ENCODE results near the gene IFI44.

Gene IFI44

GRCh38 chr1:78649628-78650027 lies at the start of gene IFI44:
IFI44 (plus strand) TSS chr1:78649831; CDS start chr1:78650196, 365 bp downstream.
- no peak for FAIRE-seq

GRCh38 chr1:78601068-78601467 lies 48.6 kb upstream of the IFI44 start:
- DNase-seq (ENCODE audit: insufficient read length, low spot score) (no peak), FAIRE-seq (no peak)

More at GRCh38 chr1:78649628-78650027, at the start of gene IFI44:
- DNase-seq (ENCODE audit: insufficient read length, low spot score), result peak; percentile 18

- DNase-seq (ENCODE audit: insufficient read length, low spot score) (no peak), FAIRE-seq (no peak)
These were observed 46.4 kb upstream of the IFI44 start for GRCh38 chr1:78603206-78603605.

GRCh38 chr1:78604643-78605042 lies 45.0 kb upstream of the IFI44 start:
- FAIRE-seq, result no peak
- no peak for DNase-seq (ENCODE audit: insufficient read length, low spot score)

GRCh38 chr1:78606274-78606673 lies 43.4 kb upstream of the IFI44 start:
- DNase-seq (ENCODE audit: insufficient read length, low spot score) (no peak), FAIRE-seq (no peak)

- FAIRE-seq, result no peak
- DNase-seq (ENCODE audit: insufficient read length, low spot score), result peak; percentile 10
These were observed 42.2 kb upstream of the IFI44 start for GRCh38 chr1:78607334-78607927.

GRCh38 chr1:78607944-78608343 lies 41.7 kb upstream of the IFI44 start:
- FAIRE-seq, result no peak
- no peak for DNase-seq (ENCODE audit: insufficient read length, low spot score)

- DNase-seq (ENCODE audit: insufficient read length, low spot score), result peak; percentile 45
- FAIRE-seq, result peak; percentile 13
These were observed 32.0 kb upstream of the IFI44 start for GRCh38 chr1:78617615-78618026.

- DNase-seq (ENCODE audit: insufficient read length, low spot score), result no peak
- FAIRE-seq, result no peak
These were observed 30.6 kb upstream of the IFI44 start for GRCh38 chr1:78619032-78619431.

- FAIRE-seq (no peak), DNase-seq (ENCODE audit: insufficient read length, low spot score) (no peak)
These were observed 30.2 kb upstream of the IFI44 start for GRCh38 chr1:78619446-78619802.

- no peak for FAIRE-seq
- DNase-seq (ENCODE audit: insufficient read length, low spot score), result no peak
These were observed 29.6 kb upstream of the IFI44 start, which contains the start of gene IFI44L for GRCh38 chr1:78619803-78620579. IFI44L (plus strand) TSS chr1:78620448; CDS start chr1:78627916, 7,468 bp downstream.

GRCh38 chr1:78620666-78621065 lies 29.0 kb upstream of the IFI44 start:
- no peak for FAIRE-seq

GRCh38 chr1:78622548-78622947 lies 27.1 kb upstream of the IFI44 start:
- FAIRE-seq (no peak), DNase-seq (ENCODE audit: insufficient read length, low spot score) (no peak)

More at GRCh38 chr1:78620666-78621065, 29.0 kb upstream of the IFI44 start:
- no peak for DNase-seq (ENCODE audit: insufficient read length, low spot score)

- no peak for DNase-seq (ENCODE audit: insufficient read length, low spot score)
- no peak for FAIRE-seq
These were observed 25.6 kb upstream of the IFI44 start for GRCh38 chr1:78624035-78624434.

GRCh38 chr1:78627321-78627720 lies 22.3 kb upstream of the IFI44 start:
- no peak for DNase-seq (ENCODE audit: insufficient read length, low spot score)

GRCh38 chr1:78630600-78630999 lies 19.0 kb upstream of the IFI44 start:
- no peak for FAIRE-seq
- no peak for DNase-seq (ENCODE audit: insufficient read length, low spot score)

More at GRCh38 chr1:78627321-78627720, 22.3 kb upstream of the IFI44 start:
- no peak for FAIRE-seq

- DNase-seq (ENCODE audit: insufficient read length, low spot score) (no peak), FAIRE-seq (no peak)
These were observed 16.4 kb upstream of the IFI44 start for GRCh38 chr1:78633209-78633608.

- DNase-seq (ENCODE audit: insufficient read length, low spot score) (no peak), FAIRE-seq (no peak)
These were observed 9.2 kb upstream of the IFI44 start for GRCh38 chr1:78640462-78640861.

- FAIRE-seq (no peak), DNase-seq (ENCODE audit: insufficient read length, low spot score) (no peak)
These were observed 8.1 kb upstream of the IFI44 start for GRCh38 chr1:78641558-78641957.

- DNase-seq (ENCODE audit: insufficient read length, low spot score) (no peak), FAIRE-seq (no peak)
These were observed 3.9 kb upstream of the IFI44 start for GRCh38 chr1:78645723-78646122.

GRCh38 chr1:78647238-78647637 lies 2.4 kb upstream of the IFI44 start:
- FAIRE-seq (no peak), DNase-seq (ENCODE audit: insufficient read length, low spot score) (no peak)

GRCh38 chr1:78650114-78650660 lies 556 bp downstream of the IFI44 start:
- FAIRE-seq (no peak), DNase-seq (ENCODE audit: insufficient read length, low spot score) (no peak)
